ENCODE data around the gene TNRC6C. TPM values are rescaled to one million over a fixed set of nuclear protein-coding genes. Genes with fewer than 3 reads are reported as not detected.
A peak's percentile ranks its signal among the peaks of the same experiment; 100 is the strongest.

TNRC6C gene
- total and polyA plus RNA-seq, 2 of the 13 experiments (the other 11 are each of a cell fraction or from before 2014, with no cell fraction given), result 0.66 to 4.9 TPM

DNA sequence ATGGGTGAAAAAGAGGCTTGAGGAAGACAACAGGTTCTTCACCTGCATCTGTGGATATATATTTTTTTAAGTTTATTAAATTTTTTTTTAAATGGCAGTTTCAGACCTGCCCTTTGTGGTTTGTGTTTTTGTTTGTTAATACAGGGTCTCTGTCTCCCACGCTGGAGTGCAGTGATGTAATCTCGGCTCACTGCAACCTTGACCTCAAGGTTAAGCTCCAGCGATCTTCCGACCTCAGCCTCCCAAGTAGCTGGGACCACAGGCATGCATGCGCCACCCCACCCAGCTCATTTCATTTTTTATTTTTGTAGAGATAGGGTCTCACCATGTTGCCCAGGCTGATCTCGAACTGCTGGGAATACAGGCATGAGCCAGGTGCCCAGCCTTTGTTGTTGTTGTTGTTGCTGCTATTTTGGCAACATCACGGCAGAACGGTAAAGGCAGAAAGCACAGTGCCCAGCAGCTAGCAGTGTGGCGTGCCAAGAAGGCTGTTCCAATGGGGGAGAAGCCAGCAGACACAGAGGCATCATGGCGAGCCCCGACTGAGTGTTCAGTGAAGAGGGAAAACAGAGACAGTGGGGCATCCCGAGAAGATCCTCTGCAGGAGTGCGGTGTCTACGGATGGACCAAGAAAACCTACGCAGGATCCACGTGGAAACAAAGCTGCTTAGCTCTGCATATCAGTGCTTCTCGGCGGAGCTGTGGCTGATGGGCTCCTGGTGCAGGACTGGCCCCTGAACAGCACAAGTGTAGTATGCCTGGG, 150.4 kb downstream of the TNRC6C start (continued):
- no peak for TF ChIP-seq ZNF331 (CRISPR knock-in tag; IDR thresholded peaks at IDR 0.05)
- TF ChIP-seq, protein P1, sequence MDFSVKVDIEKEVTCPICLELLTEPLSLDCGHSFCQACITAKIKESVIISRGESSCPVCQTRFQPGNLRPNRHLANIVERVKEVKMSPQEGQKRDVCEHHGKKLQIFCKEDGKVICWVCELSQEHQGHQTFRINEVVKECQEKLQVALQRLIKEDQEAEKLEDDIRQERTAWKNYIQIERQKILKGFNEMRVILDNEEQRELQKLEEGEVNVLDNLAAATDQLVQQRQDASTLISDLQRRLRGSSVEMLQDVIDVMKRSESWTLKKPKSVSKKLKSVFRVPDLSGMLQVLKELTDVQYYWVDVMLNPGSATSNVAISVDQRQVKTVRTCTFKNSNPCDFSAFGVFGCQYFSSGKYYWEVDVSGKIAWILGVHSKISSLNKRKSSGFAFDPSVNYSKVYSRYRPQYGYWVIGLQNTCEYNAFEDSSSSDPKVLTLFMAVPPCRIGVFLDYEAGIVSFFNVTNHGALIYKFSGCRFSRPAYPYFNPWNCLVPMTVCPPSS (IDR thresholded peaks at IDR 0.05), result no peak
- TF ChIP-seq MAZ (IDR thresholded peaks at IDR 0.05; ENCODE audit: borderline replicate concordance, low read depth, low read length), result no peak
- TF ChIP-seq MAZ (CRISPR knock-in tag; IDR thresholded peaks at IDR 0.05; ENCODE audit: low read depth), result no peak
- TF ChIP-seq SP2 (CRISPR knock-in tag; IDR thresholded peaks at IDR 0.05), result no peak
- no peak for TF ChIP-seq SOX13 (IDR thresholded peaks at IDR 0.05)
- TF ChIP-seq SOX13 (CRISPR knock-in tag; conservative IDR thresholded peaks at IDR 0.05 in 1 of 2, IDR thresholded peaks at IDR 0.05 in 1 of 2), result peak in 1 of 2 experiments; percentile 24; a peak in 1 of 4 replicates
- TF ChIP-seq ZNF44 (CRISPR knock-in tag; IDR thresholded peaks at IDR 0.05), result no peak
- no peak for TF ChIP-seq SCMH1 (CRISPR knock-in tag; IDR thresholded peaks at IDR 0.05; ENCODE audit: borderline replicate concordance)
- TF ChIP-seq, protein P2, sequence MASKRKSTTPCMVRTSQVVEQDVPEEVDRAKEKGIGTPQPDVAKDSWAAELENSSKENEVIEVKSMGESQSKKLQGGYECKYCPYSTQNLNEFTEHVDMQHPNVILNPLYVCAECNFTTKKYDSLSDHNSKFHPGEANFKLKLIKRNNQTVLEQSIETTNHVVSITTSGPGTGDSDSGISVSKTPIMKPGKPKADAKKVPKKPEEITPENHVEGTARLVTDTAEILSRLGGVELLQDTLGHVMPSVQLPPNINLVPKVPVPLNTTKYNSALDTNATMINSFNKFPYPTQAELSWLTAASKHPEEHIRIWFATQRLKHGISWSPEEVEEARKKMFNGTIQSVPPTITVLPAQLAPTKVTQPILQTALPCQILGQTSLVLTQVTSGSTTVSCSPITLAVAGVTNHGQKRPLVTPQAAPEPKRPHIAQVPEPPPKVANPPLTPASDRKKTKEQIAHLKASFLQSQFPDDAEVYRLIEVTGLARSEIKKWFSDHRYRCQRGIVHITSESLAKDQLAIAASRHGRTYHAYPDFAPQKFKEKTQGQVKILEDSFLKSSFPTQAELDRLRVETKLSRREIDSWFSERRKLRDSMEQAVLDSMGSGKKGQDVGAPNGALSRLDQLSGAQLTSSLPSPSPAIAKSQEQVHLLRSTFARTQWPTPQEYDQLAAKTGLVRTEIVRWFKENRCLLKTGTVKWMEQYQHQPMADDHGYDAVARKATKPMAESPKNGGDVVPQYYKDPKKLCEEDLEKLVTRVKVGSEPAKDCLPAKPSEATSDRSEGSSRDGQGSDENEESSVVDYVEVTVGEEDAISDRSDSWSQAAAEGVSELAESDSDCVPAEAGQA (IDR thresholded peaks at IDR 0.05; ENCODE audit: low read depth), result no peak
- TF ChIP-seq, protein P2 (CRISPR knock-in tag; IDR thresholded peaks at IDR 0.05; ENCODE audit: borderline replicate concordance), result no peak
- no peak for TF ChIP-seq ZFP41 (CRISPR knock-in tag; IDR thresholded peaks at IDR 0.05; ENCODE audit: borderline replicate concordance)
- TF ChIP-seq ZNF672 (CRISPR knock-in tag; IDR thresholded peaks at IDR 0.05), result no peak
- TF ChIP-seq, protein P3, sequence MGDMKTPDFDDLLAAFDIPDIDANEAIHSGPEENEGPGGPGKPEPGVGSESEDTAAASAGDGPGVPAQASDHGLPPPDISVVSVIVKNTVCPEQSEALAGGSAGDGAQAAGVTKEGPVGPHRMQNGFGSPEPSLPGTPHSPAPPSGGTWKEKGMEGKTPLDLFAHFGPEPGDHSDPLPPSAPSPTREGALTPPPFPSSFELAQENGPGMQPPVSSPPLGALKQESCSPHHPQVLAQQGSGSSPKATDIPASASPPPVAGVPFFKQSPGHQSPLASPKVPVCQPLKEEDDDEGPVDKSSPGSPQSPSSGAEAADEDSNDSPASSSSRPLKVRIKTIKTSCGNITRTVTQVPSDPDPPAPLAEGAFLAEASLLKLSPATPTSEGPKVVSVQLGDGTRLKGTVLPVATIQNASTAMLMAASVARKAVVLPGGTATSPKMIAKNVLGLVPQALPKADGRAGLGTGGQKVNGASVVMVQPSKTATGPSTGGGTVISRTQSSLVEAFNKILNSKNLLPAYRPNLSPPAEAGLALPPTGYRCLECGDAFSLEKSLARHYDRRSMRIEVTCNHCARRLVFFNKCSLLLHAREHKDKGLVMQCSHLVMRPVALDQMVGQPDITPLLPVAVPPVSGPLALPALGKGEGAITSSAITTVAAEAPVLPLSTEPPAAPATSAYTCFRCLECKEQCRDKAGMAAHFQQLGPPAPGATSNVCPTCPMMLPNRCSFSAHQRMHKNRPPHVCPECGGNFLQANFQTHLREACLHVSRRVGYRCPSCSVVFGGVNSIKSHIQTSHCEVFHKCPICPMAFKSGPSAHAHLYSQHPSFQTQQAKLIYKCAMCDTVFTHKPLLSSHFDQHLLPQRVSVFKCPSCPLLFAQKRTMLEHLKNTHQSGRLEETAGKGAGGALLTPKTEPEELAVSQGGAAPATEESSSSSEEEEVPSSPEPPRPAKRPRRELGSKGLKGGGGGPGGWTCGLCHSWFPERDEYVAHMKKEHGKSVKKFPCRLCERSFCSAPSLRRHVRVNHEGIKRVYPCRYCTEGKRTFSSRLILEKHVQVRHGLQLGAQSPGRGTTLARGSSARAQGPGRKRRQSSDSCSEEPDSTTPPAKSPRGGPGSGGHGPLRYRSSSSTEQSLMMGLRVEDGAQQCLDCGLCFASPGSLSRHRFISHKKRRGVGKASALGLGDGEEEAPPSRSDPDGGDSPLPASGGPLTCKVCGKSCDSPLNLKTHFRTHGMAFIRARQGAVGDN (CRISPR knock-in tag; IDR thresholded peaks at IDR 0.05), result peak; percentile 30; the same call in 1 of the 2 replicates
